ENCODE measurements around the gene ANKRD63.
A peak's percentile ranks its signal among the peaks of the same experiment; 100 is the strongest.

ANKRD63 gene

DNA sequence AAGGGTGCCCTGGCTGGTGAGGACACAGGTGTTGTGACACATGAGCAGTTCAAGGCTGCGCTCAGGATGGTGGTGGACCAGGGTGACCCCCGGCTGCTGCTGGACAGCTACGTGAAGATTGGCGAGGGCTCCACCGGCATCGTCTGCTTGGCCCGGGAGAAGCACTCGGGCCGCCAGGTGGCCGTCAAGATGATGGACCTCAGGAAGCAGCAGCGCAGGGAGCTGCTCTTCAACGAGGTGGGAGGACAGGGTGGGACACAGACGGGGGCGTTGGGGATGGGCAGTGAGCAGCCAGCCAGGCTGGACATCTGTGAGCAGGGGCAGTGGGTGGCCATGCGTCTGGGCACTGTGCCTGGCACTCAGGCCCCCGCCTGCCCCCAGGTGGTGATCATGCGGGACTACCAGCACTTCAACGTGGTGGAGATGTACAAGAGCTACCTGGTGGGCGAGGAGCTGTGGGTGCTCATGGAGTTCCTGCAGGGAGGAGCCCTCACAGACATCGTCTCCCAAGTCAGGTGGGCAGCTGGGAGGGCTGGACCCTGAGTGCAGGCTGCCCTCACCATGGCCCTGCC, 10.3 kb downstream of the ANKRD63 start:
- CTCF ChIA-PET = interaction anchor here (0.8 to 20.1 kb wide), 19 partner anchors 10 to 234 kb away, joined by 3 to 1718 read pairs (median 24); partner anchors contain the start of genes ANKRD63, BUB1B, CCDC9B and INAFM2
- no peak for DNase-seq (ENCODE audit: low read depth, low spot score)
- POLR2A ChIA-PET = no interaction called here
- no peak overlapping the region for H3K4me3 ChIP-seq (ENCODE audit: low read depth, low read length)
- TF ChIP-seq, protein P1, sequence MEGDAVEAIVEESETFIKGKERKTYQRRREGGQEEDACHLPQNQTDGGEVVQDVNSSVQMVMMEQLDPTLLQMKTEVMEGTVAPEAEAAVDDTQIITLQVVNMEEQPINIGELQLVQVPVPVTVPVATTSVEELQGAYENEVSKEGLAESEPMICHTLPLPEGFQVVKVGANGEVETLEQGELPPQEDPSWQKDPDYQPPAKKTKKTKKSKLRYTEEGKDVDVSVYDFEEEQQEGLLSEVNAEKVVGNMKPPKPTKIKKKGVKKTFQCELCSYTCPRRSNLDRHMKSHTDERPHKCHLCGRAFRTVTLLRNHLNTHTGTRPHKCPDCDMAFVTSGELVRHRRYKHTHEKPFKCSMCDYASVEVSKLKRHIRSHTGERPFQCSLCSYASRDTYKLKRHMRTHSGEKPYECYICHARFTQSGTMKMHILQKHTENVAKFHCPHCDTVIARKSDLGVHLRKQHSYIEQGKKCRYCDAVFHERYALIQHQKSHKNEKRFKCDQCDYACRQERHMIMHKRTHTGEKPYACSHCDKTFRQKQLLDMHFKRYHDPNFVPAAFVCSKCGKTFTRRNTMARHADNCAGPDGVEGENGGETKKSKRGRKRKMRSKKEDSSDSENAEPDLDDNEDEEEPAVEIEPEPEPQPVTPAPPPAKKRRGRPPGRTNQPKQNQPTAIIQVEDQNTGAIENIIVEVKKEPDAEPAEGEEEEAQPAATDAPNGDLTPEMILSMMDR (IDR thresholded peaks at IDR 0.05; ENCODE audit: insufficient read depth, low read length, missing control alignments) = peak; percentile 21

DNA sequence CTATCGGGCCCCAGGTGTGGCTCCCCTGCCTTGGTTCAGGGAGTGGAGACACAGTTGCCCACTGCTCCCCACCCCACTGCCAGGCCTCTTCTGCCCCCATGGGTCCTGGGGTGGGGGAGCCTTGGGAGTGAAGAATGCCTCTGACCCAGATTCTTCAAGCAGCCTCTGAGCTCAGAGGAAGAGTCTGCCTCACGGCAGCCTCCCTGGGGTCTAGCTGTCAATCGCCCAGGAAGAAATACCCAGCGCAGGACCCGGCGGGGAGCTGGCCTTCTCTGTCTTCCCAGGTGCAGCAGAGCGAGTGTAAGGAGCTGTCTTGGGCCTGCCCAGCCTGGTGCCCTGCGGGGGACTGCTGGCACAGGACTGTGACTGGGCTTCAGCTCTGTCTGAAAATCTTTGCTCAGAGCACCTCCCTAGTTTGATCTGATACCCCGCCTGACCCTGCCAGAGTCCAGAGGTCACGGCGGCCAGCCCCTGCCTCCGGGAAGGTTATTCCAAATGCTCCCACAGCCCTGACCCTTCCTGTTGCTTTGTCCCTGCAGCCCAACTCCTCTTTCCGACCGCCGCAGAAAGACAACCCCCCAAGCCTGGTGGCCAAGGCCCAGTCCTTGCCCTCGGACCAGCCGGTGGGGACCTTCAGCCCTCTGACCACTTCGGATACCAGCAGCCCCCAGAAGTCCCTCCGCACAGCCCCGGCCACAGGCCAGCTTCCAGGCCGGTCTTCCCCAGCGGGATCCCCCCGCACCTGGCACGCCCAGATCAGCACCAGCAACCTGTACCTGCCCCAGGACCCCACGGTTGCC, 11.0 kb downstream of the ANKRD63 start:
- POLR2A ChIA-PET = no interaction called here
- TF ChIP-seq, protein P1 (IDR thresholded peaks at IDR 0.05; ENCODE audit: insufficient read depth, low read length, missing control alignments) = no peak
- H3K4me3 ChIP-seq (ENCODE audit: low read depth, low read length) = no peak overlapping the region
- CTCF ChIA-PET = interaction anchor here (1.1 to 20.1 kb wide), 11 partner anchors 4 to 233 kb away, joined by 3 to 1718 read pairs (median 211); partner anchors contain the start of genes INAFM2, PAK6, PLCB2 and SRP14
- DNase-seq (ENCODE audit: low read depth, low spot score) = no peak

GRCh38 chr15:40270246-40270995, 12.4 kb downstream of the ANKRD63 start:
- ChIA-PET CTCF (interaction anchor here (0.9 to 20.1 kb wide), 10 partner anchors 5 to 231 kb away, joined by 3 to 1718 read pairs (median 146); partner anchors contain the start of genes INAFM2, PAK6, PLCB2 and SRP14), POLR2A (no interaction called here)
- no peak for DNase-seq (ENCODE audit: low read depth, low spot score)
- TF ChIP-seq, protein P1 (IDR thresholded peaks at IDR 0.05; ENCODE audit: insufficient read depth, low read length, missing control alignments) = no peak
- no peak overlapping the region for H3K4me3 ChIP-seq (ENCODE audit: low read depth, low read length)

DNA sequence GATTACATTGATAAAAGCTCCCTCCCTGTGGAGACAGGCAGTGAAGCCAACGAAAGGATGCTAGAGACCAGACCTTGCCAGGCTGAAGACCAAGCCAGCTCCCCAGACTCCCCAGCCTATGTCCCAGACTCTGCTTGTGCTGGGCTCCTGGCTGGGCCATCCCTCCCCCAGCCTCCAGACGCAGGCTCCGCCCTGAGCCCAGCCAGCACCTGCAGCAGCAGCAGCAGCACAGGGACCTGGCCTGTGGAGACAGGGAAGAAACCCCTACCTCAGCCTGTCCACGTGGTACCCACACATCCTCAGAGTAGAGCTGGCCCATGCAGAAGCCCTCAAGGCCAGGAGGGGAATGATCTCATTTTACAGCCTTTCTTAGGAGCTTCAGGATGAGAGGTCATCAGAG, 13.3 kb downstream of the ANKRD63 start:
- POLR2A ChIA-PET = no interaction called here
- H3K4me3 ChIP-seq (ENCODE audit: low read depth, low read length) = no peak overlapping the region
- TF ChIP-seq, protein P1 (IDR thresholded peaks at IDR 0.05; ENCODE audit: insufficient read depth, low read length, missing control alignments) = no peak
- CTCF ChIA-PET = interaction anchor here (0.9 to 20.1 kb wide), 7 partner anchors 6 to 230 kb away, joined by 3 to 1718 read pairs (median 286); partner anchors contain the start of genes INAFM2, PAK6, PLCB2 and SRP14
- no peak for DNase-seq (ENCODE audit: low read depth, low spot score)

GRCh38 chr15:40267670-40268069, 15.2 kb downstream of the ANKRD63 start:
- no peak for DNase-seq (ENCODE audit: low read depth, low spot score)
- H3K4me3 ChIP-seq (ENCODE audit: low read depth, low read length) = no peak overlapping the region
- CTCF ChIA-PET = interaction anchor here (0.7 to 20.1 kb wide), 5 partner anchors 8 to 222 kb away, joined by 3 to 1718 read pairs (median 419); partner anchors contain the start of genes INAFM2, PAK6 and PLCB2
- TF ChIP-seq, protein P1 (IDR thresholded peaks at IDR 0.05; ENCODE audit: insufficient read depth, low read length, missing control alignments) = no peak
- POLR2A ChIA-PET = no interaction called here

All from AG04449 (cell line).